HG03342 (cell line): Measurements from ENCODE around the gene CD48.
A peak's percentile ranks its signal among the peaks of the same experiment; 100 is the strongest.
"Not testable (repeated sequence)": the region's sequence is repeated elsewhere in the genome, so short reads cannot be mapped to it uniquely, and the experiment has no call there.

Experiments used
- ATAC-seq: cut with Tn5 transposase; IDR thresholded peaks from one replicate; pipeline ENCODE4 v1.9.1; 2021; ENCODE audit warnings: mild to moderate bottlenecking, moderate library complexity; ENCODE audit not compliant: unreplicated experiment

CD48 gene

GRCh38 chr1:160742428-160743127, 31.0 kb upstream of the CD48 start:
- no peak for ATAC-seq

- ATAC-seq, result no peak
Observed at GRCh38 chr1:160741612-160742348, 30.2 kb upstream of the CD48 start.

DNA sequence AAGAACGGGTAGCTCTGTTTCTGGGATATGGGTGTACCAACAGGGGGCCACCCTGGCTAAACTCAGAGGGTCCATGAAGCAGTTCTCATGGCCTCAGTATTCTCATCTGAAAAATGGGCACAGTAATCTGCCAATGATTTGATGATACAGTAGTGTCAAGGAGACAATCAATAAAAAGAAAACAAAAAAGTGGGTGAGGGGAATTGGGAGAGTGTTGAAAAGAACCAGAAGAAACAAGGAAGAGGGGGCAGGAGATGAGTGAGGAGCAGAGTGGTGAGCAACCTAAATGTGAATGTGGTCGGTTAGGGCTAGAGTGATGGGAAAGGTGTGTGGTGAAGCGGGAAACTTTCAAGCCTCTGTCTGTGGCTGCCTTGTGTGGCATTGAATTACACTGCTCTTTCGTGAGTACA, 29.5 kb upstream of the CD48 start:
- no peak for ATAC-seq

DNA sequence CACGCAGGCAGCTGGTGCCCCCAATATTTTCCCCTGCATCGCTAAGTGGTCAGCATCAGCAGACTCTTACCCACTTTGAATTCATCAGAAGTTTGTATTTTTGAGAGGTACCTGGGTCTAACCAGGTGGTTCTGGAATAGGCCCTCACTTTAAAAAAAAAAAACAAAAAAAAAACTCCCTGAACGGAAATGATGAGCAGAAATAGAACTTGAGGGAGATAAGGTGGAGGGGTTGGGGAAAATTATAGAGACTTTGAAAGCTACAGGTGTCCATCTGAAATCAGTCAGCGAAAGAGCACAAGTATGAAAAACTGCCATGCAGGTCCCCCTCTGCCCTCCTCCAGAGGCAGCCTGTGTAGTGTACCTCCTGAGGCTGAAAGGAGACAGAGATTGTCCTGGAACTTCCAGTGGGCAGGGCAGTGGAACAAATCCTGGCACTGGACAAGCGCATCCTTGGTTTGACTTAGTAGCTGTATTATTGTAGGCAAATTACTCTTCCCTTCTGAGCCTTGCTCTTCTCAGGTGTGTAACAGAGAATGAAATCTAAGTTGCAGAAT, 28.6 kb upstream of the CD48 start:
- ATAC-seq, result no peak

GRCh38 chr1:160739098-160739511, 27.5 kb upstream of the CD48 start, which contains the start of gene SLAMF7:
SLAMF7 (plus strand) TSS chr1:160739247; CDS start chr1:160739302, 55 bp downstream.
- ATAC-seq, result peak; percentile 56

- ATAC-seq, result no peak
Observed at GRCh38 chr1:160738271-160738670, 26.6 kb upstream of the CD48 start.

DNA sequence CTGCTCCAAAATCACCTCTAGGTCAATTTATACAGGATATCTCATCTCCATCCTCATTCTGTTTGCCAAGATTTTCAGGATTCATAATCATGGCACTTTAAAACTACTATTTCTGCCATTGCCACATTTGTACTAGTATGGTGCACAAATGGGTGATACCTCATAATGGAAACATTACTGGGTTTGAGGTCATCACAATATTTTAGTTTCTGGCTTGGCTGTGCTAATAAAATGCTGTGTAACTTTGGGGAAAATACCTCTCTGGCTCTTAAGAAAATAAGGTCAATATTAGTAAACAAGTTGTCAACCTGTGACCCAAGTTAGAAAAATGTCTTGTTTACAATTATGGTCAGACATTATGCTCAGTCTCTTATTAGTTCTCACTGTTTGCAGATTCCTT, 22.7 kb upstream of the CD48 start:
- no peak for ATAC-seq

- no peak for ATAC-seq
Observed at GRCh38 chr1:160733898-160734297, 22.3 kb upstream of the CD48 start.

GRCh38 chr1:160731990-160732389, 20.4 kb upstream of the CD48 start:
- ATAC-seq, result no peak

GRCh38 chr1:160731564-160731963, 19.9 kb upstream of the CD48 start:
- not testable (repeated sequence) for ATAC-seq

GRCh38 chr1:160727316-160727640, 15.7 kb upstream of the CD48 start:
- no peak for ATAC-seq

GRCh38 chr1:160726498-160727315, 15.1 kb upstream of the CD48 start:
- peak; percentile 68 for ATAC-seq

- ATAC-seq, result no peak
Observed at GRCh38 chr1:160726114-160726497, 14.5 kb upstream of the CD48 start.

DNA sequence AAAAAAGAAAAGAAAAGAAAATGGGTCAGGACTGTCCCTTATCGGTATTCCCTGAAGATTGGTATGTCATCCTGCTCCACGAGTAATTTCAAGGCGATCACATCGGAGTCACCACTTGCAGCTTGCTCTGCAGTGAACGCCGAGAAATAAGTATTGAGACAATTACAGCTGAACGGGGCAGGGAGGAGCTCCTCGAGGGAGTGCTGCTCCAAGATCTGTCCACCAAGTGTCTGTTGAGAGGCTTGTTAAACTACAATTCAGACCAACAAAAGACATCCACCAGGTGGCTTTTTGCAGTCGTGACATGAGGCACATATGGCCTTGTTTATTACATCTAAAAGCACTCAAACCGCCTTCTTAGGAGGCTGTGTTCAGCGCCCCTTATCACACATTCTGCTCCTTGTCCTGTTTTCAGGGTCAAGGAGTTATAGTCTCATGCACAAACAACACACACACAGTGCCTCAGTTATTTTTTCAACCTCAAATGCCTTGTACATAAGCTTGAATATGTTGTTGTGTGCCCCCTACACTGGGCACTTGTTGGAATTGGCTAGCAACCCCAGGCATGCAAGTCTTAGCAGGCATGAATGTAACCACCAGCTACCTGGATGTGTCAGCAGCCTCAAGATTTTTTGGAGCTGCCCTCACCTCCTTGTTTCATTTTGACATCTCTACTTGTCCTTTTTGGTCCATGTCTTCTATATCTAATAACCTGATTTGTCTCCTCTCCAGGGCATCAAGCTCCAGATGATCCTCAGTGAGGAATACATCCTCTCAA, 13.0 kb upstream of the CD48 start:
- ATAC-seq, result no peak

DNA sequence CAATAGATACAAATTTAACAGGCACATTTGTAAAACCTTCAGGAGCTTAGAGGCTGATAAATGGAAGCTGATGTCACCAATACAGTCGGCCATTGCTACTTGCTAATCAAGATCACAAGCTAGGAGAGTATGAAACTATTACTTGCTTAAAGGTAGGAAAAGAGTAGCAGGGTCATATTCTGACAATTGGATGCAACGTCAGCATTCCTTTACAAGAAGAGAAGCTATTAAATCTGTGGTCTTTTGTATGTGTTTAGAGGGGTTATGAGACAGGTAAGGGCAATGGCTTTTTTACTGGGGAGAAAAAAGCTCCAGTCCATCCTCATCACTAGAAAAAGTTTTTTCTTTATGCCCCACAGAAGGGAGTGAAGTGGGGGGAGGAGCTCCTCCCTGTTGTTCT, 11.7 kb upstream of the CD48 start:
- ATAC-seq, result no peak

- ATAC-seq, result no peak
Observed at GRCh38 chr1:160722726-160723125, 11.1 kb upstream of the CD48 start.

DNA sequence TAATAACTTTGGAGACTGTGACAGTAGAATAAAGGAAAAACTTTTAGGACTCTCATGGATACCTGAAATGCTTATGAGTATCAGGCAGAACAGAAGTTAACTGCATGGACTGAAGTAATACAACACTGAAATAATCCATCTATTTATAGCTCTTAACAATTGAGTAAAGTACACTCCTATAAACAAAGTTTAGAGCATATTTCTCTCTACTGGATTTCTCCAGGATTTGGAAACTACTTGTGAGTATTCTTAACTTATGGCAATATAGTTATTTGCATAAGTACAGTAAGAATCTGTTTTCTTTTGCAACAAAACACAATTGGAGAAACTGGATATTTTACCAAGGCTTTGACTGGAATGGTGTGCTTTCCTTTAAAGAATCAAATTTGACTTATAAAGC, 9.9 kb upstream of the CD48 start:
- no peak for ATAC-seq

DNA sequence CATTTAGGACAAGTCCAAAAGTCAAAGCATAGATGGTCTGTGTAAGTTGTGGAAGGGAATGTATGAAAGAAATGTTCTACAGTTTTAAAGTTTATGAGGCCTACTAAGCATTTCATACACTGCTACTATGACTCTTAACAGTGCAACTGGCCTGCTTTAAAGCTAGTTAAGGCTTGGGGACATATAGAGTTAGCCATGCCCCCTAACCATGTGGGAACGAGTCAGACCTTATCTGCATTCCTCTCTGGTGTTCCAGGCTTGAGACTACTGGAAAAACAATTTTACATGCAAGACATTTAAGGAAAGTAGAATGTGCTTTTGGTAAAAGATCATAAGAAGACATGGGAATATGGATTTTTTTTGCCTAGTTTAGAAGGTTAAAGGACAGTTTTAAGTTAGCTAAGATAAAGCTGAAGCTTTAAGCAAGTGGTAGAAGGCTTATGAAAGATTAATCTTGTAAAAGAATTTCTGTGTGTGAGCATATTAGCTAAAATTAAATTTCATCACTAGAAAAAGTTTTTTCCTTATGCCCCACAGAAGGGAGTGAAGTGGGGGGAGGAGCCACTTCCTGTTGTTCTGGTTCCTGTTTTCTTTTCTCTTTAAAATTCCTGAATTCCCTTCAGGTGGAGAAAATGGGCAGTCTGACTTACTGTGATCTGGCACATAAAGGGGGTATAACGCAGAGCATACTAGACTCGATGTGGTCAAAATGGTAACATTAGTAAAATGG, 8.9 kb upstream of the CD48 start:
- no peak for ATAC-seq

DNA sequence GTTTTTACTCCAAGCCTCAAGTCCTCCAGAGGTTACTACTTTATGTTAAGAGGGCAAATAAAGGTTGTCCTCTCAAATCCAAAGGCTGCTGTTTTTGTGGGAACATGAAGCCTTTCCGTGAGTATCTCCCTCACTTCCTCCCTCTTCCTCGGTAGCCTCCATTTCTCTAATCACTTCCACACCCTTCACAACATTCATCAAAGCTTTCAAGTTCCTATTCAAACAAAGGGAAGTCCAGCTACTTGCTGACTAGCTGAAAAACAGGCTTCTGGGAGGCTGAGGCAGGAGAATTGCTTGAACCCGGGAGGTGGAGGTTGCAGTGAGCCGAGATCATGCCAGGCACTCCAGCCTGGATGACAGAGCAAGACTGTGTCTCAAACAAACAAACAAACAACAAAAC, 6.6 kb upstream of the CD48 start:
- no peak for ATAC-seq

DNA sequence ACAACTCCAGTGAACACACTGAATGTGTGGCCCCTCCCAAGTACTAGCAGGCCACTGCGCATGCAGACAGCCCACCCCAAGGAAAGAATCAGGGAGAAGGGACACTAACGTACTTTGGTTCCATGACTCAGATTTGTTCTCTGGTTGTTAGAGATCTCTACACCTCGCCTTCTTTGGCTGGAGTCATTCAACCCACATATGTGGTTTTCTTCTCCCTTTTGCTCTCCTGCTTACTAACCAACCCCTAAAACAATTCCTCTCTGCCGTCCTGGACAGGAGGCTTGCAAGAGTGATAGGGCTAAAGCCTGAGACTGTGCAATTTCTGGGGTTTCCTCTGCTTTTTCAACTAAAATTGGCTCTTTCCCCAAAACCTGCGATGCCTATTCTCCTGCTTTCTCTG, 5.7 kb upstream of the CD48 start:
- ATAC-seq, result no peak
